Neural crest cell (in vitro differentiated cells): Measurements from ENCODE around the gene ZBTB21. TPM values are rescaled to one million over a fixed set of nuclear protein-coding genes. Genes with fewer than 3 reads are reported as not detected.

ENCODE experiments used
- DNase-seq: peaks from one replicate; pipeline ENCODE4 v3.0.0; 2021; ENCODE audit warnings: low read depth, mixed read lengths, low spot score
- H3K27ac Mint-ChIP-seq: one replicate; pipeline ENCODE4 v1.8.0; 2021; ENCODE audit warnings: mild to moderate bottlenecking, mixed read lengths; ENCODE audit not compliant: unreplicated experiment
- H3K27me3 Mint-ChIP-seq: 2 replicates; pipeline ENCODE4 v1.8.0; 2021; ENCODE audit warnings: low read depth, mild to moderate bottlenecking, mixed read lengths
- H3K36me3 Mint-ChIP-seq: 2 replicates; pipeline ENCODE4 v1.8.0; 2021; ENCODE audit warnings: low read depth, mild to moderate bottlenecking, mixed read lengths
- H3K4me1 Mint-ChIP-seq: 2 replicates; pipeline ENCODE4 v1.8.0; 2021; ENCODE audit warnings: mixed read lengths
- H3K4me3 Mint-ChIP-seq: one replicate; pipeline ENCODE4 v1.8.0; 2021; ENCODE audit warnings: mild to moderate bottlenecking, mixed read lengths
- H3K9me3 Mint-ChIP-seq: 2 replicates; pipeline ENCODE4 v1.8.0; 2021; ENCODE audit warnings: mixed read lengths
- CTCF ChIP-seq: fragments of 200-600 bp; sonication (generic); conservative IDR thresholded peaks from 2 replicates; pipeline ENCODE4 v1.5.0; 2021; ENCODE audit warnings: antibody characterized with exemption, mild to moderate bottlenecking
- total RNA-seq: library from RNA; stranded (reverse); gene quantifications from 2 replicates; pipeline ENCODE4 v1.2.1, GENCODE V29; 2021

Gene ZBTB21
- total RNA-seq, 1 donor from 2014 or later = 16.4 TPM

GRCh38 chr21:42028766-42029425 is 18.7 kb upstream of the ZBTB21 start:
- no peak for DNase-seq
- Mint-ChIP-seq H3K27me3 (no peaks in the 10 kb centered on the region), H3K36me3 (no peaks in the 10 kb centered on the region), H3K4me3 (no peak overlapping the region), H3K4me1 (peaks cover 15% of the 10 kb centered on the region), H3K9me3 (no peaks in the 10 kb centered on the region), H3K27ac (no peak overlapping the region)
- TF ChIP-seq CTCF = no peak

- no peak for TF ChIP-seq CTCF
- Mint-ChIP-seq H3K27ac (no peak overlapping the region), H3K27me3 (no peaks in the 10 kb centered on the region), H3K36me3 (no peaks in the 10 kb centered on the region), H3K4me3 (no peak overlapping the region), H3K9me3 (no peaks in the 10 kb centered on the region), H3K4me1 (peaks cover 23% of the 10 kb centered on the region)
- DNase-seq = no peak
Observed at GRCh38 chr21:42027822-42028765, 17.9 kb upstream of the ZBTB21 start.

- TF ChIP-seq CTCF = no peak
- Mint-ChIP-seq H3K27ac (no peak overlapping the region), H3K27me3 (no peaks in the 10 kb centered on the region), H3K4me1 (peaks cover 29% of the 10 kb centered on the region), H3K4me3 (no peak overlapping the region), H3K9me3 (no peaks in the 10 kb centered on the region), H3K36me3 (no peaks in the 10 kb centered on the region)
- no peak for DNase-seq
Observed at GRCh38 chr21:42027085-42027821, 17.1 kb upstream of the ZBTB21 start.

GRCh38 chr21:42026082-42026435 is 15.9 kb upstream of the ZBTB21 start:
- H3K36me3 Mint-ChIP-seq = no peaks in the 10 kb centered on the region
- TF ChIP-seq CTCF = no peak
- H3K4me1 Mint-ChIP-seq = peaks cover 41% of the 10 kb centered on the region
- no peak for DNase-seq
- H3K27ac Mint-ChIP-seq = peak overlapping the region; percentile 58
- H3K4me3 Mint-ChIP-seq = no peak overlapping the region
- no peaks in the 10 kb centered on the region for H3K27me3 Mint-ChIP-seq
- H3K9me3 Mint-ChIP-seq = no peaks in the 10 kb centered on the region

- Mint-ChIP-seq H3K4me3 (no peak overlapping the region), H3K36me3 (no peaks in the 10 kb centered on the region), H3K27me3 (no peaks in the 10 kb centered on the region), H3K9me3 (no peaks in the 10 kb centered on the region), H3K4me1 (peaks cover 46% of the 10 kb centered on the region), H3K27ac (no peak overlapping the region)
- TF ChIP-seq CTCF = no peak
- no peak for DNase-seq
Observed at GRCh38 chr21:42025376-42026081, 15.4 kb upstream of the ZBTB21 start.
